ENCODE data around the gene TCEAL5.
"Not testable (repeated sequence)": the region's sequence is repeated elsewhere in the genome, so short reads cannot be mapped to it uniquely, and the experiment has no call there.

The TCEAL5 gene

GRCh38 chrX:103276581-103277002, at the start of gene TCEAL5:
TCEAL5 (minus strand) TSS chrX:103276750; CDS start chrX:103274563, 2,187 bp downstream.
- FAIRE-seq (no peak), DNase-seq (ENCODE audit: low spot score) (no peak)

GRCh38 chrX:103311399-103311780, 34.8 kb upstream of the TCEAL5 start:
- FAIRE-seq (no peak), DNase-seq (ENCODE audit: low spot score) (no peak)

- FAIRE-seq = no peak
- DNase-seq (ENCODE audit: low spot score) = peak; percentile 81
Measured at GRCh38 chrX:103310555-103311398, 34.2 kb upstream of the TCEAL5 start, which contains the start of gene BEX2. BEX2 (minus strand) TSS chrX:103310990; CDS start chrX:103309976, 1,014 bp downstream.

GRCh38 chrX:103309860-103310554, 33.5 kb upstream of the TCEAL5 start:
- FAIRE-seq = no peak
- DNase-seq (ENCODE audit: low spot score) = no peak

GRCh38 chrX:103305666-103306065, 29.1 kb upstream of the TCEAL5 start:
- FAIRE-seq; DNase-seq (ENCODE audit: low spot score): not testable (repeated sequence)

GRCh38 chrX:103304705-103305104, 28.2 kb upstream of the TCEAL5 start:
- DNase-seq (ENCODE audit: low spot score) (no peak), FAIRE-seq (no peak)

- FAIRE-seq = no peak
Measured at GRCh38 chrX:103293118-103293517, 16.6 kb upstream of the TCEAL5 start.

GRCh38 chrX:103279624-103280023, 3.1 kb upstream of the TCEAL5 start:
- DNase-seq (ENCODE audit: low spot score) (no peak), FAIRE-seq (no peak)

More at GRCh38 chrX:103293118-103293517, 16.6 kb upstream of the TCEAL5 start:
- no peak for DNase-seq (ENCODE audit: low spot score)

GRCh38 chrX:103275947-103276567, 493 bp downstream of the TCEAL5 start:
- no peak for DNase-seq (ENCODE audit: low spot score)
- no peak for FAIRE-seq

GRCh38 chrX:103274284-103274683, 2.3 kb downstream of the TCEAL5 start:
- FAIRE-seq (no peak), DNase-seq (ENCODE audit: low spot score) (no peak)

- FAIRE-seq (no peak), DNase-seq (ENCODE audit: low spot score) (no peak)
Measured at GRCh38 chrX:103258275-103258674, 18.3 kb downstream of the TCEAL5 start.

GRCh38 chrX:103256651-103257050, 19.9 kb downstream of the TCEAL5 start:
- DNase-seq (ENCODE audit: low spot score) (no peak), FAIRE-seq (no peak)

- no peak for FAIRE-seq
- peak; percentile 84 for DNase-seq (ENCODE audit: low spot score)
Measured at GRCh38 chrX:103254921-103255493, 21.5 kb downstream of the TCEAL5 start, which contains the start of gene TCEAL8. TCEAL8 (minus strand) TSS chrX:103255155; CDS start chrX:103253979, 1,176 bp downstream.

GRCh38 chrX:103254171-103254824, 22.3 kb downstream of the TCEAL5 start:
- FAIRE-seq = no peak

GRCh38 chrX:103253608-103254007, 22.9 kb downstream of the TCEAL5 start:
- DNase-seq (ENCODE audit: low spot score) (peak; percentile 12), FAIRE-seq (no peak)

More at GRCh38 chrX:103254171-103254824, 22.3 kb downstream of the TCEAL5 start:
- DNase-seq (ENCODE audit: low spot score) = peak; percentile 49

GRCh38 chrX:103250977-103251376, 25.6 kb downstream of the TCEAL5 start:
- no peak for DNase-seq (ENCODE audit: low spot score)
- no peak for FAIRE-seq

GRCh38 chrX:103249805-103250204, 26.7 kb downstream of the TCEAL5 start:
- no peak for FAIRE-seq

GRCh38 chrX:103248553-103248952, 28.0 kb downstream of the TCEAL5 start:
- FAIRE-seq (no peak), DNase-seq (ENCODE audit: low spot score) (peak; percentile 5)

More at GRCh38 chrX:103249805-103250204, 26.7 kb downstream of the TCEAL5 start:
- DNase-seq (ENCODE audit: low spot score) = no peak

- no peak for DNase-seq (ENCODE audit: low spot score)
Measured at GRCh38 chrX:103240155-103240554, 36.4 kb downstream of the TCEAL5 start.

GRCh38 chrX:103236296-103236695, 40.3 kb downstream of the TCEAL5 start:
- DNase-seq (ENCODE audit: low spot score) (no peak), FAIRE-seq (no peak)

More at GRCh38 chrX:103240155-103240554, 36.4 kb downstream of the TCEAL5 start:
- FAIRE-seq = no peak

GRCh38 chrX:103235608-103236007, 40.9 kb downstream of the TCEAL5 start:
- DNase-seq (ENCODE audit: low spot score); FAIRE-seq: not testable (repeated sequence)
